H1 (cell line): ENCODE results near the gene ADAMTS20. TPM values are rescaled to one million over a fixed set of nuclear protein-coding genes. Genes with fewer than 3 reads are reported as not detected.

ENCODE experiments used
- ATF2 ChIP-seq: IDR thresholded peaks from 2 replicates; pipeline ENCODE4 v1.6.1; 2012; ENCODE audit warnings: low read length, inconsistent platforms
- CBX8 ChIP-seq: fragments of 300-800, 300-1000 bp; sonication (generic); IDR thresholded peaks from 2 replicates; pipeline ENCODE4 v1.7.1; 2016; ENCODE audit warnings: low read depth, low read length, borderline replicate concordance
- CHD2 ChIP-seq: IDR thresholded peaks from 2 replicates; pipeline ENCODE4 v1.6.1; 2012; ENCODE audit warnings: low read length, improper control_type of control experiment
- E2F6 ChIP-seq: IDR thresholded peaks from 2 replicates; pipeline ENCODE4 v1.6.1; 2012; ENCODE audit warnings: inconsistent platforms
- SIN3A ChIP-seq, 2 experiments: IDR thresholded peaks in 1 of 2; conservative IDR thresholded peaks in 1 of 2; 2 replicates each; pipeline ENCODE4 v1.6.1; 2011 to 2012; ENCODE audit warnings: low read length in 2 of 2, improper control_type of control experiment in 1 of 2, low read depth in 1 of 2, mild to moderate bottlenecking in 1 of 2
- polyA plus RNA-seq, 7 experiments: library from polyadenylated mRNA; depleted of rRNA in 3 of 7; stranded (reverse) in 5 of 7; unstranded in 2 of 7; fragments of >200 nt in 5 of 7; fragments of 200-250 nt in 2 of 7; gene quantifications; 1 replicate in 5 of 7; 2 replicates in 1 of 7; 4 replicates in 1 of 7; pipeline versions ENCODE4 v1.2.1 to v1.2.3, GENCODE V29; 2011 to 2013; ENCODE audit warnings: missing spikeins in 2 of 7, mixed read lengths in 2 of 7
- total RNA-seq: library from RNA; stranded (reverse); fragmentation: NEBNext Ultra II Directional; extraction: Animal tissue kit (Norgen Biotek cat#: 25700); gene quantifications from 2 replicates; pipeline ENCODE4 v1.2.1, GENCODE V29; 2021
- TF ChIP-seq, protein P1 (sequence below): fragments of 300-600 bp; sonication (generic); IDR thresholded peaks from 2 replicates; pipeline ENCODE4 v1.7.1; 2012; ENCODE audit warnings: low read length, moderate library complexity, mild to moderate bottlenecking, inconsistent platforms; ENCODE audit not compliant: insufficient replicate concordance

ADAMTS20 gene
- total and polyA plus RNA-seq, 2 of the 8 experiments (the other 6 are each of a cell fraction or from before 2014, with no cell fraction given), result 2.9 to 5.1 TPM

DNA sequence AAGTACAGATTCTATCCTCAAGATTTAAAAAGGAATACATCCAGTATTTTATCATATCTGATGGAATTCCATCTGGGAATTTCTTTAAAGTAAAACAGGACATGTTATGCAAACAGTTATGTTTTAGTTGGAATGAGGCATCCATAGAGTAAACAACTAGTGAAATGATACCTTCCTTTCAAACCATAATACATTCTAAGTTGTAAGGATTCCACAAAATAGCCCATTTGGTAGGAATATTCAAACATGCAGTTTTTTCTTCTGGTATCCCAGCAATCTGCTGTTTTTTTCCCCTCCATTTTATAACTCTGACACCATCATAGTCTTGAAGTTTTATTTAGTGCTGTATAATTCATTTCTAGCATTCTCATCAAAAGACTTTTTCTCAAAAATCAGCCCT lies 149.6 kb downstream of the ADAMTS20 start (continued):
- TF ChIP-seq E2F6 (no peak), CHD2 (no peak), ATF2 (no peak), CBX8 (no peak), SIN3A (conservative IDR thresholded peaks at IDR 0.05 in 1 of 2, IDR thresholded peaks at IDR 0.05 in 1 of 2; ENCODE audit: low read depth in 1 of 2, low read length in 2 of 2) (no peak)
- TF ChIP-seq, protein P1, sequence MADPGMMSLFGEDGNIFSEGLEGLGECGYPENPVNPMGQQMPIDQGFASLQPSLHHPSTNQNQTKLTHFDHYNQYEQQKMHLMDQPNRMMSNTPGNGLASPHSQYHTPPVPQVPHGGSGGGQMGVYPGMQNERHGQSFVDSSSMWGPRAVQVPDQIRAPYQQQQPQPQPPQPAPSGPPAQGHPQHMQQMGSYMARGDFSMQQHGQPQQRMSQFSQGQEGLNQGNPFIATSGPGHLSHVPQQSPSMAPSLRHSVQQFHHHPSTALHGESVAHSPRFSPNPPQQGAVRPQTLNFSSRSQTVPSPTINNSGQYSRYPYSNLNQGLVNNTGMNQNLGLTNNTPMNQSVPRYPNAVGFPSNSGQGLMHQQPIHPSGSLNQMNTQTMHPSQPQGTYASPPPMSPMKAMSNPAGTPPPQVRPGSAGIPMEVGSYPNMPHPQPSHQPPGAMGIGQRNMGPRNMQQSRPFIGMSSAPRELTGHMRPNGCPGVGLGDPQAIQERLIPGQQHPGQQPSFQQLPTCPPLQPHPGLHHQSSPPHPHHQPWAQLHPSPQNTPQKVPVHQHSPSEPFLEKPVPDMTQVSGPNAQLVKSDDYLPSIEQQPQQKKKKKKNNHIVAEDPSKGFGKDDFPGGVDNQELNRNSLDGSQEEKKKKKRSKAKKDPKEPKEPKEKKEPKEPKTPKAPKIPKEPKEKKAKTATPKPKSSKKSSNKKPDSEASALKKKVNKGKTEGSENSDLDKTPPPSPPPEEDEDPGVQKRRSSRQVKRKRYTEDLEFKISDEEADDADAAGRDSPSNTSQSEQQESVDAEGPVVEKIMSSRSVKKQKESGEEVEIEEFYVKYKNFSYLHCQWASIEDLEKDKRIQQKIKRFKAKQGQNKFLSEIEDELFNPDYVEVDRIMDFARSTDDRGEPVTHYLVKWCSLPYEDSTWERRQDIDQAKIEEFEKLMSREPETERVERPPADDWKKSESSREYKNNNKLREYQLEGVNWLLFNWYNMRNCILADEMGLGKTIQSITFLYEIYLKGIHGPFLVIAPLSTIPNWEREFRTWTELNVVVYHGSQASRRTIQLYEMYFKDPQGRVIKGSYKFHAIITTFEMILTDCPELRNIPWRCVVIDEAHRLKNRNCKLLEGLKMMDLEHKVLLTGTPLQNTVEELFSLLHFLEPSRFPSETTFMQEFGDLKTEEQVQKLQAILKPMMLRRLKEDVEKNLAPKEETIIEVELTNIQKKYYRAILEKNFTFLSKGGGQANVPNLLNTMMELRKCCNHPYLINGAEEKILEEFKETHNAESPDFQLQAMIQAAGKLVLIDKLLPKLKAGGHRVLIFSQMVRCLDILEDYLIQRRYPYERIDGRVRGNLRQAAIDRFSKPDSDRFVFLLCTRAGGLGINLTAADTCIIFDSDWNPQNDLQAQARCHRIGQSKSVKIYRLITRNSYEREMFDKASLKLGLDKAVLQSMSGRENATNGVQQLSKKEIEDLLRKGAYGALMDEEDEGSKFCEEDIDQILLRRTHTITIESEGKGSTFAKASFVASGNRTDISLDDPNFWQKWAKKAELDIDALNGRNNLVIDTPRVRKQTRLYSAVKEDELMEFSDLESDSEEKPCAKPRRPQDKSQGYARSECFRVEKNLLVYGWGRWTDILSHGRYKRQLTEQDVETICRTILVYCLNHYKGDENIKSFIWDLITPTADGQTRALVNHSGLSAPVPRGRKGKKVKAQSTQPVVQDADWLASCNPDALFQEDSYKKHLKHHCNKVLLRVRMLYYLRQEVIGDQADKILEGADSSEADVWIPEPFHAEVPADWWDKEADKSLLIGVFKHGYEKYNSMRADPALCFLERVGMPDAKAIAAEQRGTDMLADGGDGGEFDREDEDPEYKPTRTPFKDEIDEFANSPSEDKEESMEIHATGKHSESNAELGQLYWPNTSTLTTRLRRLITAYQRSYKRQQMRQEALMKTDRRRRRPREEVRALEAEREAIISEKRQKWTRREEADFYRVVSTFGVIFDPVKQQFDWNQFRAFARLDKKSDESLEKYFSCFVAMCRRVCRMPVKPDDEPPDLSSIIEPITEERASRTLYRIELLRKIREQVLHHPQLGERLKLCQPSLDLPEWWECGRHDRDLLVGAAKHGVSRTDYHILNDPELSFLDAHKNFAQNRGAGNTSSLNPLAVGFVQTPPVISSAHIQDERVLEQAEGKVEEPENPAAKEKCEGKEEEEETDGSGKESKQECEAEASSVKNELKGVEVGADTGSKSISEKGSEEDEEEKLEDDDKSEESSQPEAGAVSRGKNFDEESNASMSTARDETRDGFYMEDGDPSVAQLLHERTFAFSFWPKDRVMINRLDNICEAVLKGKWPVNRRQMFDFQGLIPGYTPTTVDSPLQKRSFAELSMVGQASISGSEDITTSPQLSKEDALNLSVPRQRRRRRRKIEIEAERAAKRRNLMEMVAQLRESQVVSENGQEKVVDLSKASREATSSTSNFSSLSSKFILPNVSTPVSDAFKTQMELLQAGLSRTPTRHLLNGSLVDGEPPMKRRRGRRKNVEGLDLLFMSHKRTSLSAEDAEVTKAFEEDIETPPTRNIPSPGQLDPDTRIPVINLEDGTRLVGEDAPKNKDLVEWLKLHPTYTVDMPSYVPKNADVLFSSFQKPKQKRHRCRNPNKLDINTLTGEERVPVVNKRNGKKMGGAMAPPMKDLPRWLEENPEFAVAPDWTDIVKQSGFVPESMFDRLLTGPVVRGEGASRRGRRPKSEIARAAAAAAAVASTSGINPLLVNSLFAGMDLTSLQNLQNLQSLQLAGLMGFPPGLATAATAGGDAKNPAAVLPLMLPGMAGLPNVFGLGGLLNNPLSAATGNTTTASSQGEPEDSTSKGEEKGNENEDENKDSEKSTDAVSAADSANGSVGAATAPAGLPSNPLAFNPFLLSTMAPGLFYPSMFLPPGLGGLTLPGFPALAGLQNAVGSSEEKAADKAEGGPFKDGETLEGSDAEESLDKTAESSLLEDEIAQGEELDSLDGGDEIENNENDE, result no peak
